NCI-H82 treated with DMSO at 0.1 percent for 48 hours (cell line): ENCODE measurements around the gene WASHC4.
"Not testable (repeated sequence)": the region's sequence is repeated elsewhere in the genome, so short reads cannot be mapped to it uniquely, and the experiment has no call there.

ENCODE experiments used
- DNase-seq: peaks from one replicate; lab custom pipeline; 2025; ENCODE audit not compliant: unreplicated experiment; lab: John Stamatoyannopoulos, UW

WASHC4 gene

GRCh38 chr12:105090361-105090760 lies 17.2 kb upstream of the WASHC4 start:
- DNase-seq, result no peak

- DNase-seq, result no peak
Observed at GRCh38 chr12:105091476-105092206, 15.9 kb upstream of the WASHC4 start.

DNA sequence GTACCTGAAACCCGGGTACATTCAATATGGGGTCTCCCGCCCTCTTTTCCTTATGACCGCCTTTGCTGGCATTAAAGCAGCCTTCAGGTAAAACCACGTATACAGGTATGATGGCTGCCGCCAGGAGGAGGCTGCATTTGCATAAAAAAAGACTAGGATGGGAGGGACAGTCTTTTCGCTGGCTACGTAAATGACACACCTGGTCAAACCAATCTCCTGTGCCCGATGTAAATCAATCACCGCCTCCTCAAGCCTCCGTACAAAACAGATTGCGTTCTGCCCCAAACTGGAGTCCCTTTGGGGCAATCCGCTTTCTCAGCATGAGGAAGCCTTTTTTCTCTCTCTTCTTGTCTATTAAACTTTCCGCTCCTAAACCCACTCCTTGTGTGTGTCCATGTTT lies 15.2 kb upstream of the WASHC4 start:
- no peak for DNase-seq

DNA sequence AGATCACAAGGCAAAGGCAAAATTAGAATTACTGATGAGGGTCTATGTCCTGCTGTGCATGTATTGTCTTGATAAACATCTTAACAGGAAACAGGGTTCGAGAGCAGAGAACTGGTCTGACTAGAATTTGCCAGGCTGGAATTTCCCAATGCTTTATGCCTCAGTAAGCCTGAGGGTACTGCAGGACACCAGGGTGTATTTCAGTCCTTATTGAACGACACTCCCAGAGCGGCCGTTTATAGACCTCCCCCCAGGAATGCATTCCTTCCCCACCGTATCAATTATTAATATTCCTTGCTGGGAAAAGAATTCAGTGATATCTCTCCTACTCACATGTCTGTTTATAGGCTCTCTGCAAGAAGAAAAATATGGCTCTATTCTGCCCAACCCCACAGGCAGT lies 12.2 kb upstream of the WASHC4 start:
- not testable (repeated sequence) for DNase-seq

- no peak for DNase-seq
Observed at GRCh38 chr12:105099356-105099755, 8.2 kb upstream of the WASHC4 start.

- no peak for DNase-seq
Observed at GRCh38 chr12:105100207-105100985, 7.1 kb upstream of the WASHC4 start.

DNA sequence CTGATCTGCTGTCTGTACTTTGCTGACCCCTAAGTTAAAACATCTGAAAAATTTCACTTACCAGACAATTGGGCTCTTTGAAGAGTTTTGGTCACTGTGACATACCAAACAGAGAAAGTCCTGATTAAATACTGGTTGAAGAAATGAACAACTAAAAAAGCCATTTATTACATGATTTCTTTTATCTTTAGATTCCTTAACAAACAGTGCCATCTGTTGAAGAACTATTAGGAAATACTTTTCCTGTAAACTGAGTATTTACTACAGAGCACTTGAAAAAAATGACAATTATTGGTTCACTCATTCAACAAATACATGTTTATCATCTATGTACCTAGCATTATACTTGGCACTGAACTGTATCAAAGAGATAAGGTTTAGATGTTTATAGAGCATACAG lies 6.5 kb upstream of the WASHC4 start:
- DNase-seq, result no peak

GRCh38 chr12:105102673-105103072 lies 4.9 kb upstream of the WASHC4 start:
- no peak for DNase-seq

- DNase-seq, result no peak
Observed at GRCh38 chr12:105104762-105105161, 2.8 kb upstream of the WASHC4 start.

- no peak for DNase-seq
Observed at GRCh38 chr12:105106621-105107020, 910 bp upstream of the WASHC4 start.

DNA sequence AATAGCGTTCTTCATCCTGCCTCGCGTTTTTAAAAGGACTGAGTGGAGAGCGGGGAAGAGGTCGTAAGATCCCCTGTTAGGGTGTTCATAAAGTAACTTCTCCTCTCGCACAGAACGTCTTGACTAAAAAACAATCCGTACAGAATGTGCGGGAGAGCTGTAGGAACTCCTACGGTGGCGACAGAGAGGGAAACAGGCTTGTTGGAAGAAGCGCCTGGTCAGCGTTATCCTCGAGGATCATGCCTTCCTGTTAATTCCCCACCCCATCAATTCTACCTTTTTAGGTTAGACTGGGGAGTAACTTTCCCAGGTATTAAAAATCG lies 399 bp upstream of the WASHC4 start:
- DNase-seq, result no peak

- DNase-seq, result no peak
Observed at GRCh38 chr12:105109465-105110212, 2.1 kb downstream of the WASHC4 start.

DNA sequence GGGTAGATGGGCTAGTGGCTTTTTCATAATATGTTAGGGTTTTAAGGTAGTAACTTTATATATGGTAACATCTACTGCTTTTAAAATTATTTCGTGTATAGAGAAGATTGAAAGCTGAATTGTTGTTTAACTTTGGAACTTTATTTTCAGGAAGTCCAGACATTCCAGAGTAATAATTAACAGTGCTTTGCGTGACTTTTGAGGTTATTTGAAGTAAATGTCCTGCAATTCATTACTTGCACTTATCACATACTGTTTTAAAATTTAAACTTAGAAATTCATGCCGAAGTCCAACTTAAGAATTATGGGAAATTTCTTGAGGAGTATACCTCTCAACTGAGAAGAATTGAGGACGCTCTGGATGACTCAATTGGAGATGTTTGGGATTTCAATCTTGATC lies 3.3 kb downstream of the WASHC4 start:
- DNase-seq, result no peak

DNA sequence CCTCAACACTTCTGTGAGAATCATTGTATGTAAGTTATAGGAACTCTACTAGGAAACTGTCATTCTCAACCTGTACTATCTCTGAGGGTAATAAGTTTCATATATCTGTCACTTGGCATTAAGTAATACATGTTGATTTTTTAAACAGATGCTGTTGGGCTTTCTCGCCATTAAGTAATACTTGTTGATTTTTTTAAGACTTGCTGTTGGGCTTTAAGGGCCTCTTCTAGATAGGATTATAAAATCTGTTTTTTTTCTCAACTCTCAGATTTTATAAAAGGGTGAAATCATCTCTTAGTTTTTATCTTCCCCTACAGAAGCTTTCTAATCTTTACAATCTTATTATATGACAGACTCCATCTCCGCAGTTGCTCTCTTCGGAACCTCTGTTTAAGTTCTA lies 5.6 kb downstream of the WASHC4 start:
- no peak for DNase-seq

- no peak for DNase-seq
Observed at GRCh38 chr12:105116969-105117368, 9.4 kb downstream of the WASHC4 start.

- DNase-seq, result no peak
Observed at GRCh38 chr12:105120551-105120950, 13.0 kb downstream of the WASHC4 start.

GRCh38 chr12:105138248-105138647 lies 30.7 kb downstream of the WASHC4 start:
- DNase-seq, result no peak

DNA sequence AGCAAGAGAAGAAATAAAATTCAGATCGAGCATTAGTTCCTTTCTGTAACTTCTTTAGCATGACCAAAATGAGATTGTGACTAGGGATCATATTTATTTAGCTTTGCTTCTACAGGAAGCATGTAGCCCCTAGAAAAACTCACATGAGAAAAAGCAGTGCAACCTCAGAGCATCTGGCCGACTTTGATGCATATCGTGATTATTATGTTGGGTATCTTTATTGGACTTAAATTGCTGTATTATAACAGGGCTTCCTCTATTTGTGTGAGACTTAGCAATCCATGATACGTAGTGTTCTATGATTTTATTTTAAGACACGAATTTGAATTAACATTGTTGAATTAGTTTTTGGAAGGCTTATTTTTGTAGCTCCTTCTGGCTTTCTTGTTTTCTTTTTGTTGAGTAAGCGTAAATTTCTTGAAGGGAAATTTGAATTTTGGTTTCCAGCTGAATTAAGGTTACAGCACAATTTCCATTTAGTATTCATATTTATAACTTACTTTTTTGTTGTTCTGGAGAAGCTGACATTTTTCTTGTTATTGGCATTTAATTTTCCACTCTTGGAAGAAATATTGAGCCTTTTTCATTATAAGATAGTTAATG lies 33.9 kb downstream of the WASHC4 start:
- no peak for DNase-seq

GRCh38 chr12:105142259-105142658 lies 34.7 kb downstream of the WASHC4 start:
- no peak for DNase-seq

DNA sequence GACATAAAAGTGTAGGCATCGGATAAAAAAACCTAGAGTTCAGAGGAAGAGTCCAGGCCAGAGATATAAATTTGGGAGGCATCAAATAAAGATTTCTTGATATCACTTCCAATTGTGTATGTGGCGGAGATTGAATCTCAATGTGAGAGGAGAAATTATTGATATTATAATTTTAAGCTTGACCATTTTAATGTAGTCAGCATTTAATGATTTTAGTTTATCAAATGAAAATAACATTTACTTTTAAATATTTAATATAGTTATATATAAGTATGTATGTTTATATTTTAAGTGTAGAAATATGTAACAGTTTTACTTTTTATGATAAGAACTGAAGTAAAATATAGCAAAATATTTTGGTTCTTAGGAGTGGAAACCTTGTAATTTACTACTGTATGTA lies 48.7 kb downstream of the WASHC4 start:
- no peak for DNase-seq

- DNase-seq, result no peak
Observed at GRCh38 chr12:105157606-105158005, 50.1 kb downstream of the WASHC4 start.

- DNase-seq, result peak; percentile 85
Observed at GRCh38 chr12:105158876-105159275, 51.3 kb downstream of the WASHC4 start.
